HCT116 (cell line): Measurements from ENCODE around the gene RALB. TPM values are rescaled to one million over a fixed set of nuclear protein-coding genes. Genes with fewer than 3 reads are reported as not detected.

ENCODE experiments used
- ATAC-seq: fragments of 200-7000 bp; cut with Tn5 transposase; 2 replicates; pipeline ENCODE4 v1.9.1; 2020; ENCODE audit warnings: mild to moderate bottlenecking, moderate library complexity
- BruUV-seq: library from RNA; stranded (reverse); fragments of 400-500 nt; replicated peaks from 2 replicates; lab custom pipeline; 2021; lab: Mats Ljungman, UMichigan
- CTCF ChIA-PET: fragments of 300-600 bp; sonication (Branson Sonifier 250); formaldehyde crosslinking; loops from one replicate; lab custom pipeline; 2021; ENCODE audit warnings: antibody characterized with exemption; lab: Charles Lee
- POLR2A ChIA-PET: fragments of 300-600, 350-600 bp; sonication (Branson Sonifier 250); formaldehyde crosslinking; loops from one replicate; lab custom pipeline; 2021; ENCODE audit warnings: antibody characterized with exemption; lab: Charles Lee
- RAD21 ChIA-PET, 2 experiments: fragments of 300-600 bp; sonication (Branson Sonifier 250); formaldehyde crosslinking; loops; one replicate each; lab custom pipeline; 2023; ENCODE audit warnings: low total read pairs in 2 of 2; ENCODE audit not compliant: uncharacterized antibody in 2 of 2, unreplicated experiment in 2 of 2, low non-redundant PET in 1 of 2; lab: Charles Lee
- DNase-seq: peaks from one replicate; pipeline ENCODE4 v3.0.0-alpha.2; 2010; ENCODE audit warnings: low read depth, low spot score
- H2AFZ ChIP-seq: fragments of 200-600 bp; shearing (Covaris generic), sonication (generic); 2 replicates; pipeline ENCODE4 v1.6.1; 2017; ENCODE audit warnings: low read depth, mixed run types, mixed read lengths, antibody characterized with exemption, low read length; ENCODE audit not compliant: poor library complexity, severe bottlenecking
- H3K27ac ChIP-seq: 2 replicates; pipeline ENCODE4 v1.5.1; 2012; ENCODE audit warnings: low read depth, low read length
- H3K27me3 ChIP-seq: fragments of 200-600 bp; sonication (generic); 2 replicates; pipeline ENCODE4 v1.6.1; 2016; ENCODE audit warnings: mixed run types, low read length, mixed read lengths; ENCODE audit not compliant: insufficient read depth
- H3K36me3 ChIP-seq, 2 experiments: fragments of 200-500 bp in 1 of 2; fragments of 200-600 bp in 1 of 2; sonication (Bioruptor generic) in 1 of 2; sonication (generic) in 1 of 2; 2 replicates each; pipeline versions ENCODE4 v1.5.1 to v1.6.1; 2014 to 2016; ENCODE audit warnings: low read length in 2 of 2, inconsistent platforms in 1 of 2, mixed read lengths in 1 of 2, mixed run types in 1 of 2; ENCODE audit not compliant: insufficient read depth in 2 of 2, control insufficient read depth in 1 of 2
- H3K4me1 ChIP-seq, 2 experiments: fragments of 200-600 bp in 1 of 2; sonication (generic) in 1 of 2; 2 replicates each; pipeline versions ENCODE4 v1.5.1 to v1.6.1; 2012 to 2017; ENCODE audit warnings: low read length in 2 of 2, inconsistent platforms in 1 of 2, mild to moderate bottlenecking in 1 of 2, mixed read lengths in 1 of 2, mixed run types in 1 of 2, moderate library complexity in 1 of 2; ENCODE audit not compliant: insufficient read depth in 2 of 2, control insufficient read depth in 1 of 2
- H3K4me2 ChIP-seq: fragments of 200-600 bp; sonication (generic); 2 replicates; pipeline ENCODE4 v1.6.1; 2017; ENCODE audit warnings: mixed run types, low read length, mixed read lengths
- H3K4me3 ChIP-seq, 2 experiments: fragments of 200-600 bp in 1 of 2; sonication (generic) in 1 of 2; replicated peaks in 1 of 2; 2 replicates each; pipeline ENCODE4 v1.5.1; 2011 to 2016; ENCODE audit warnings: low read length in 2 of 2, control low read depth in 1 of 2, low read depth in 1 of 2, mild to moderate bottlenecking in 1 of 2, mixed read lengths in 1 of 2, mixed run types in 1 of 2
- H3K79me2 ChIP-seq: fragments of 200-600 bp; sonication (generic); 2 replicates; pipeline ENCODE4 v1.6.1; 2017; ENCODE audit warnings: mild to moderate bottlenecking, mixed run types, low read length, moderate library complexity, mixed read lengths; ENCODE audit not compliant: insufficient read depth
- H3K9ac ChIP-seq: fragments of 200-600 bp; sonication (generic); 2 replicates; pipeline ENCODE4 v1.6.1; 2016; ENCODE audit warnings: low read length, mixed read lengths
- H3K9me2 ChIP-seq: fragments of 200-600 bp; sonication (generic), shearing (Covaris generic); 2 replicates; pipeline ENCODE4 v1.6.1; 2017; ENCODE audit warnings: mixed run types, mild to moderate bottlenecking, moderate library complexity; ENCODE audit not compliant: insufficient read depth
- H3K9me3 ChIP-seq, 2 experiments: fragments of 200-500 bp in 1 of 2; fragments of 200-600 bp in 1 of 2; sonication (Bioruptor generic) in 1 of 2; sonication (generic) in 1 of 2; 2 replicates each; pipeline ENCODE4 v1.6.1; 2014 to 2017; ENCODE audit warnings: low read length in 2 of 2, mixed read lengths in 2 of 2, inconsistent platforms in 1 of 2, low read depth in 1 of 2, mild to moderate bottlenecking in 1 of 2, mixed run types in 1 of 2, moderate library complexity in 1 of 2; ENCODE audit not compliant: control insufficient read depth in 1 of 2, insufficient read depth in 1 of 2
- H4K20me1 ChIP-seq: fragments of 200-600 bp; sonication (generic), shearing (Covaris generic); 2 replicates; pipeline ENCODE4 v1.6.1; 2017; ENCODE audit warnings: mixed run types, mild to moderate bottlenecking, moderate library complexity; ENCODE audit not compliant: insufficient read depth
- CEBPB ChIP-seq: IDR thresholded peaks from 2 replicates; pipeline ENCODE4 v1.6.1; 2012; ENCODE audit warnings: low read depth
- EGR1 ChIP-seq: IDR thresholded peaks from 2 replicates; pipeline ENCODE4 v1.6.1; 2012; ENCODE audit warnings: low read depth
- EZH2 ChIP-seq: fragments of 200-600 bp; sonication (generic); IDR thresholded peaks from 2 replicates; pipeline ENCODE4 v1.6.1; 2017; ENCODE audit warnings: antibody characterized with exemption, mixed run types
- EZH2phosphoT487 ChIP-seq: fragments of 200-600 bp; IDR thresholded peaks from 2 replicates; pipeline ENCODE4 v1.6.1; 2018; ENCODE audit warnings: antibody characterized with exemption, borderline replicate concordance
- FOSL1 ChIP-seq: IDR thresholded peaks from 2 replicates; pipeline ENCODE4 v1.6.1; 2012; ENCODE audit warnings: low read depth
- POLR2A ChIP-seq: IDR thresholded peaks from 2 replicates; pipeline ENCODE4 v1.7.0; 2011; ENCODE audit warnings: borderline replicate concordance; ENCODE audit not compliant: insufficient read depth, insufficient read length; ENCODE audit errors: extremely low read depth
- POLR2AphosphoS5 ChIP-seq: IDR thresholded peaks from 2 replicates; pipeline ENCODE4 v1.6.1; 2011; ENCODE audit warnings: mild to moderate bottlenecking, low read depth, low read length, moderate library complexity
- RAD21 ChIP-seq: IDR thresholded peaks from 2 replicates; pipeline ENCODE4 v1.6.1; 2012; ENCODE audit warnings: low read depth, mild to moderate bottlenecking
- SP1 ChIP-seq: IDR thresholded peaks from 2 replicates; pipeline ENCODE4 v1.6.1; 2012; ENCODE audit warnings: low read depth
- SRF ChIP-seq: IDR thresholded peaks from 2 replicates; pipeline ENCODE4 v1.6.1; 2012; ENCODE audit warnings: low read depth
- TCF7L2 ChIP-seq: IDR thresholded peaks from 2 replicates; pipeline ENCODE4 v1.7.0; 2011; ENCODE audit warnings: borderline replicate concordance, inconsistent platforms; ENCODE audit not compliant: insufficient read depth, insufficient read length; ENCODE audit errors: extremely low read depth
- YY1 ChIP-seq: IDR thresholded peaks from 2 replicates; pipeline ENCODE4 v1.6.1; 2011; ENCODE audit warnings: low read length, low read depth, moderate library complexity, mild to moderate bottlenecking; ENCODE audit not compliant: insufficient replicate concordance; ENCODE audit errors: extremely low read depth
- ZFX ChIP-seq: fragments of 450-650 bp; IDR thresholded peaks from 2 replicates; pipeline ENCODE4 v1.6.1; 2017
- ZNF274 ChIP-seq: fragments of 200-500 bp; sonication (Bioruptor generic); IDR thresholded peaks from 2 replicates; pipeline ENCODE4 v1.6.1; 2014; ENCODE audit warnings: mild to moderate bottlenecking, low read depth, low read length, inconsistent platforms
- intact Hi-C: fragments of 100-400 bp; cut with micrococcal nuclease; formaldehyde crosslinking; loops from 2 replicates; pipeline ENCODE4 v1.10.0; 2022
- total RNA-seq: library from RNA; stranded (reverse); gene quantifications from one replicate; pipeline ENCODE4 v1.2.1, GENCODE V29; 2021; ENCODE audit not compliant: unreplicated experiment
- TF ChIP-seq, protein P1 (sequence below): IDR thresholded peaks from 2 replicates; pipeline ENCODE4 v1.6.1; 2012; ENCODE audit warnings: low read depth
- TF ChIP-seq, protein P2 (sequence below): IDR thresholded peaks from 2 replicates; pipeline ENCODE4 v1.6.1; 2012
- TF ChIP-seq, protein P3 (sequence below): IDR thresholded peaks from 2 replicates; pipeline ENCODE4 v1.6.1; 2011; ENCODE audit warnings: mild to moderate bottlenecking, low read length, moderate library complexity; ENCODE audit not compliant: insufficient replicate concordance; ENCODE audit errors: extremely low read depth
- TF ChIP-seq, protein P4 (sequence below): IDR thresholded peaks from 2 replicates; pipeline ENCODE4 v1.6.1; 2012

The RALB gene
- total RNA-seq, 1 experiment from 2014 or later, result 42.8 TPM

DNA sequence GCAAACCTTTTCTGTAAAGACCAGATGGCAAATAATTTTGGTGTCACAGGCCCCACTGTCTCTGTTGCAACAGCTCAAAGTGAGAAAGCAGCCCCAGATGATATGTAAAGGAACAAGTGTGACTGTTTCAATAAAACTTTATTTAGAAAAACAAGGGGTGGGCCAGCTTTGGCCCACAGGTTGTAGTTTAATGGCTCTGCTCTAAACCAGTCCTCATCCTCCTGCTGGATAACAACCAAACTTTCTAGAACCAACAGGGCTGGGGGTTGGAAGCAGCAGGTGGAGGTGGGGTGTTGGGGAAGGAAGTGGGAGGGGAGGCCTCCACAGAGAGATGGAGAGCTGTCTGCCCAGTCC, 64.5 kb downstream of the RALB start:
- H3K9me3 ChIP-seq, result no peaks in the 10 kb centered on the region
- no peak overlapping the region for H2AFZ ChIP-seq
- no peak overlapping the region for H3K4me3 ChIP-seq
- H3K27me3 ChIP-seq, result no peaks in the 10 kb centered on the region
- BruUV-seq, result no TSS peak
- DNase-seq (no peak), ATAC-seq (no peak)
- no peaks in the 10 kb centered on the region for H4K20me1 ChIP-seq
- ChIA-PET RAD21 (no interaction called here), POLR2A (no interaction called here), CTCF (no interaction called here)
- no peaks in the 10 kb centered on the region for H3K9me2 ChIP-seq
- no peak for TF ChIP-seq TCF7L2
- TF ChIP-seq POLR2A, result no peak
- TF ChIP-seq YY1, result no peak
- TF ChIP-seq, protein P1, sequence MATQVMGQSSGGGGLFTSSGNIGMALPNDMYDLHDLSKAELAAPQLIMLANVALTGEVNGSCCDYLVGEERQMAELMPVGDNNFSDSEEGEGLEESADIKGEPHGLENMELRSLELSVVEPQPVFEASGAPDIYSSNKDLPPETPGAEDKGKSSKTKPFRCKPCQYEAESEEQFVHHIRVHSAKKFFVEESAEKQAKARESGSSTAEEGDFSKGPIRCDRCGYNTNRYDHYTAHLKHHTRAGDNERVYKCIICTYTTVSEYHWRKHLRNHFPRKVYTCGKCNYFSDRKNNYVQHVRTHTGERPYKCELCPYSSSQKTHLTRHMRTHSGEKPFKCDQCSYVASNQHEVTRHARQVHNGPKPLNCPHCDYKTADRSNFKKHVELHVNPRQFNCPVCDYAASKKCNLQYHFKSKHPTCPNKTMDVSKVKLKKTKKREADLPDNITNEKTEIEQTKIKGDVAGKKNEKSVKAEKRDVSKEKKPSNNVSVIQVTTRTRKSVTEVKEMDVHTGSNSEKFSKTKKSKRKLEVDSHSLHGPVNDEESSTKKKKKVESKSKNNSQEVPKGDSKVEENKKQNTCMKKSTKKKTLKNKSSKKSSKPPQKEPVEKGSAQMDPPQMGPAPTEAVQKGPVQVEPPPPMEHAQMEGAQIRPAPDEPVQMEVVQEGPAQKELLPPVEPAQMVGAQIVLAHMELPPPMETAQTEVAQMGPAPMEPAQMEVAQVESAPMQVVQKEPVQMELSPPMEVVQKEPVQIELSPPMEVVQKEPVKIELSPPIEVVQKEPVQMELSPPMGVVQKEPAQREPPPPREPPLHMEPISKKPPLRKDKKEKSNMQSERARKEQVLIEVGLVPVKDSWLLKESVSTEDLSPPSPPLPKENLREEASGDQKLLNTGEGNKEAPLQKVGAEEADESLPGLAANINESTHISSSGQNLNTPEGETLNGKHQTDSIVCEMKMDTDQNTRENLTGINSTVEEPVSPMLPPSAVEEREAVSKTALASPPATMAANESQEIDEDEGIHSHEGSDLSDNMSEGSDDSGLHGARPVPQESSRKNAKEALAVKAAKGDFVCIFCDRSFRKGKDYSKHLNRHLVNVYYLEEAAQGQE, result no peak
- TF ChIP-seq RAD21, result no peak
- no peak for TF ChIP-seq SRF
- no peak for TF ChIP-seq EZH2phosphoT487
- TF ChIP-seq SP1, result no peak
- TF ChIP-seq, protein P2, sequence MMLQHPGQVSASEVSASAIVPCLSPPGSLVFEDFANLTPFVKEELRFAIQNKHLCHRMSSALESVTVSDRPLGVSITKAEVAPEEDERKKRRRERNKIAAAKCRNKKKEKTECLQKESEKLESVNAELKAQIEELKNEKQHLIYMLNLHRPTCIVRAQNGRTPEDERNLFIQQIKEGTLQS, result no peak
- TF ChIP-seq, protein P3, sequence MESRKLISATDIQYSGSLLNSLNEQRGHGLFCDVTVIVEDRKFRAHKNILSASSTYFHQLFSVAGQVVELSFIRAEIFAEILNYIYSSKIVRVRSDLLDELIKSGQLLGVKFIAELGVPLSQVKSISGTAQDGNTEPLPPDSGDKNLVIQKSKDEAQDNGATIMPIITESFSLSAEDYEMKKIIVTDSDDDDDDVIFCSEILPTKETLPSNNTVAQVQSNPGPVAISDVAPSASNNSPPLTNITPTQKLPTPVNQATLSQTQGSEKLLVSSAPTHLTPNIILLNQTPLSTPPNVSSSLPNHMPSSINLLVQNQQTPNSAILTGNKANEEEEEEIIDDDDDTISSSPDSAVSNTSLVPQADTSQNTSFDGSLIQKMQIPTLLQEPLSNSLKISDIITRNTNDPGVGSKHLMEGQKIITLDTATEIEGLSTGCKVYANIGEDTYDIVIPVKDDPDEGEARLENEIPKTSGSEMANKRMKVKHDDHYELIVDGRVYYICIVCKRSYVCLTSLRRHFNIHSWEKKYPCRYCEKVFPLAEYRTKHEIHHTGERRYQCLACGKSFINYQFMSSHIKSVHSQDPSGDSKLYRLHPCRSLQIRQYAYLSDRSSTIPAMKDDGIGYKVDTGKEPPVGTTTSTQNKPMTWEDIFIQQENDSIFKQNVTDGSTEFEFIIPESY, result no peak
- TF ChIP-seq FOSL1, result no peak
- no peak for TF ChIP-seq ZFX
- TF ChIP-seq EGR1, result no peak
- TF ChIP-seq EZH2, result no peak
- TF ChIP-seq CEBPB, result no peak
- TF ChIP-seq, protein P4, sequence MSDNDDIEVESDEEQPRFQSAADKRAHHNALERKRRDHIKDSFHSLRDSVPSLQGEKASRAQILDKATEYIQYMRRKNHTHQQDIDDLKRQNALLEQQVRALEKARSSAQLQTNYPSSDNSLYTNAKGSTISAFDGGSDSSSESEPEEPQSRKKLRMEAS, result no peak
- no peak for TF ChIP-seq ZNF274
- TF ChIP-seq POLR2AphosphoS5, result no peak
- intact Hi-C loops, result no loop called here
- no peaks in the 10 kb centered on the region for H3K36me3 ChIP-seq
- no peak overlapping the region for H3K27ac ChIP-seq
- H3K4me2 ChIP-seq, result no peak overlapping the region
- no peak overlapping the region for H3K9ac ChIP-seq
- peaks cover 2 to 19% of the 10 kb centered on the region in 2 experiments; a peak in 3 of 4 replicates for H3K4me1 ChIP-seq
- no peaks in the 10 kb centered on the region for H3K79me2 ChIP-seq
